Colonic mucosa (tissue), 4 donors: ENCODE results near the gene KDM7A. TPM values are rescaled to one million over a fixed set of nuclear protein-coding genes. Genes with fewer than 3 reads are reported as not detected.
A peak's percentile ranks its signal among the peaks of the same experiment; 100 is the strongest.

Experiments
- DNase-seq: peaks from one replicate; pipeline ENCODE4 v3.0.0-alpha.2; 2020
- H3K27ac ChIP-seq: fragments of 200-600 bp; one replicate; pipeline ENCODE4 v1.8.0; 2021
- H3K27me3 ChIP-seq: fragments of 200-600 bp; one replicate; pipeline ENCODE4 v1.8.0; 2021
- H3K36me3 ChIP-seq: fragments of 200-600 bp; one replicate; pipeline ENCODE4 v1.8.0; 2021
- H3K4me1 ChIP-seq: fragments of 200-600 bp; one replicate; pipeline ENCODE4 v1.8.0; 2021; ENCODE audit warnings: mild to moderate bottlenecking
- H3K4me3 ChIP-seq: fragments of 200-600 bp; one replicate; pipeline ENCODE4 v1.8.0; 2021
- H3K9ac ChIP-seq, 2 donors: one replicate each; pipeline ENCODE4 v1.7.0; 2013; ENCODE audit warnings: control low read depth in 2 of 2, low read depth in 2 of 2, low read length in 2 of 2
- H3K9me3 ChIP-seq: fragments of 200-600 bp; one replicate; pipeline ENCODE4 v1.8.0; 2021
- intact Hi-C: fragments of 100-400 bp; cut with DNase I; formaldehyde crosslinking; loops from one replicate; pipeline ENCODE4 v1.14.1; 2022
- total RNA-seq, 2 donors: library from RNA; stranded (reverse); fragmentation: NEBNext Ultra II Directional in 1 of 2; extraction: Animal tissue kit (Norgen Biotek cat#: 25700) in 1 of 2; gene quantifications; one replicate each; pipeline ENCODE4 v1.2.1, GENCODE V29; 2021
- TF ChIP-seq, protein P1 (sequence below): fragments of 200-600 bp; IDR thresholded peaks from one replicate; pipeline ENCODE4 v1.8.0; 2022; ENCODE audit warnings: antibody characterized with exemption, mild to moderate bottlenecking
- donor health status: healthy.
- donor health status: DM: no; HTN: no; CAD: no.
- donor health status: DM: no; HTN: no; CAD: no.

Gene KDM7A
- total RNA-seq, 2 donors from 2014 or later = 14.7 to 37.5 TPM

DNA sequence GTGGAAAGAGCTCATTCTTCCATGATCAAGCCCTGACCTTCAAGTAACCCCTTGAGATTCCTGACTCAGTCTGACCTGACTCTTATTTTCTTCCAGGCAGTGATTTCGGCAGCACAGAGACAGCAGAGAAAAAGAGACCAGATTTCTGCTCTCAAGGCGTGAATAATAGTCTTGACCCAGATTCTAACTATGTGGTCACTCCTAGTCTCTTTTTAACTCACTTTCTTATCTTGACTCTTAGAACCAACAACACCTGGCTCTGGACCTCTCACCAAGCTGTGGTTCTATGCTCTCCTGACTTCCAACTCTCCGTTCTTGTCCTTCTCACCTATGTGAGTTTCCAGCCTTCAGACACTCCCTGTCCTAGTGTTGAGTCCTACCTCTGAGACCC lies 36.9 kb upstream of the KDM7A start:
- no peak overlapping the region for H3K4me3 ChIP-seq
- peaks cover 14% of the 10 kb centered on the region for H3K4me1 ChIP-seq
- no peaks in the 10 kb centered on the region for H3K27me3 ChIP-seq
- peak overlapping the region; percentile 78 for H3K27ac ChIP-seq
- H3K36me3 ChIP-seq = no peaks in the 10 kb centered on the region
- TF ChIP-seq, protein P1, sequence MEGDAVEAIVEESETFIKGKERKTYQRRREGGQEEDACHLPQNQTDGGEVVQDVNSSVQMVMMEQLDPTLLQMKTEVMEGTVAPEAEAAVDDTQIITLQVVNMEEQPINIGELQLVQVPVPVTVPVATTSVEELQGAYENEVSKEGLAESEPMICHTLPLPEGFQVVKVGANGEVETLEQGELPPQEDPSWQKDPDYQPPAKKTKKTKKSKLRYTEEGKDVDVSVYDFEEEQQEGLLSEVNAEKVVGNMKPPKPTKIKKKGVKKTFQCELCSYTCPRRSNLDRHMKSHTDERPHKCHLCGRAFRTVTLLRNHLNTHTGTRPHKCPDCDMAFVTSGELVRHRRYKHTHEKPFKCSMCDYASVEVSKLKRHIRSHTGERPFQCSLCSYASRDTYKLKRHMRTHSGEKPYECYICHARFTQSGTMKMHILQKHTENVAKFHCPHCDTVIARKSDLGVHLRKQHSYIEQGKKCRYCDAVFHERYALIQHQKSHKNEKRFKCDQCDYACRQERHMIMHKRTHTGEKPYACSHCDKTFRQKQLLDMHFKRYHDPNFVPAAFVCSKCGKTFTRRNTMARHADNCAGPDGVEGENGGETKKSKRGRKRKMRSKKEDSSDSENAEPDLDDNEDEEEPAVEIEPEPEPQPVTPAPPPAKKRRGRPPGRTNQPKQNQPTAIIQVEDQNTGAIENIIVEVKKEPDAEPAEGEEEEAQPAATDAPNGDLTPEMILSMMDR = no peak
- H3K9ac ChIP-seq = peak overlapping the region in 1 of 2 donors; percentile 0
- no peaks in the 10 kb centered on the region for H3K9me3 ChIP-seq
- intact Hi-C loops = no loop called here
- DNase-seq = no peak

DNA sequence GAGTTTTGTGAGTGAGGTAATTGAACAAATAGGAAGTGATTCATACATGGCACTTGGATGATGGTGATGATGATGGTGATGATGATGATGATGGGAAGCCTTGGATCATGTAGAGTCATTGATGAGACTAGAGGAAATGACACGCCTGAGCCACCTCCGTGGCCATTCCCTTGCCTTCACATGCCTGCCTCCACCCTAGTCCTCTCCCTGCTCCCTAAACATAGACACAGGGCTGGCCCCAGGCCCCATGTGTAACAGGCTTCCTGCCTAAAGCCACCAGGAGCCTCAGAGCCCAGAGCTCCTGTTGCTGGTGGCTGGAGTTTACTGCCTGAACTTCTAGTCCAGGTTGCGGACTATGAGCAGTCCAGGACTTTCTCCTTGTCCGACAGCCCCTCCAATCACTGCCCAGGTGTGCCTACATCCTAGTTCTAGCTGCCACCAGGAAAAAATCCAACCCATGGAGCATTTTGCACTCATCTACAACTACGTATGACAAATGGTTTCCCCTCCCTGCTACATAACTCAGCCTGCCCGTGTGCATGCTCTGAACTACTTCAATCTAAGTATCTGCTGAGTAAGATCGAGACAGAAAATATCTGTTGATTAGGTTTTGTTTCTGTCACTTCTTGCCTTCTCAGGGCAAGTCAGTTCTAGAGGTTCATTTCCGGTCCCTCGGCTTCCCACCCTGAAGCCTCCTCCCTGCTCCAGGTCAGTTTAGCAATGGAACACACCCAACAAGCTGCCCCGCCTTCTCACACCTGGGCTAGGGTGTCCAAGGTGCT lies 35.5 kb upstream of the KDM7A start:
- Histone ChIP-seq H3K27me3 (no peaks in the 10 kb centered on the region), H3K27ac (peak overlapping the region; percentile 78), H3K4me3 (no peak overlapping the region), H3K36me3 (no peaks in the 10 kb centered on the region), H3K9ac (peak overlapping the region in 1 of 2 donors; percentile 68), H3K4me1 (peaks cover 14% of the 10 kb centered on the region), H3K9me3 (no peaks in the 10 kb centered on the region)
- DNase-seq = peak; percentile 86
- intact Hi-C loops = no loop called here
- TF ChIP-seq, protein P1 = no peak

DNA sequence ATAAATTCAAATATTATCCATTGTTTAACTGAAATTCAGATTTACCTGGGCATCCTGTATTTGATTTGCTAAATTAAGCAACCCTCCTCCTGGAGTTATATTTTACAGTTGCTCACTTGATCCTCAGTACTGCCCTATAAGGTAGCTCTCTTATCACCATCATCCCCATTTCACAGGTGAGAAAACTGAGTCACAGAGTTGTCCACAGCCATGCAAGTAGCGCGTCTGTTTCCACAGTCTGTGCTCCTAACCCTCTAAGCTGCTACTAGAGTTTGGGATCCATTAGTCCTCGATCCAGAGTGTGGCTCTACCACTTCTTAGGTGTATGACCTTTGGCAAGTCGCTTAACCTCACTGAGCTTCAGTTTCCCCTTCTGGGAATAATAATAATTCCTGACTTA lies 34.9 kb upstream of the KDM7A start:
- no peaks in the 10 kb centered on the region for H3K36me3 ChIP-seq
- TF ChIP-seq, protein P1 = no peak
- H3K4me3 ChIP-seq = no peak overlapping the region
- no peak overlapping the region for H3K27ac ChIP-seq
- H3K27me3 ChIP-seq = no peaks in the 10 kb centered on the region
- DNase-seq = no peak
- peaks cover 14% of the 10 kb centered on the region for H3K4me1 ChIP-seq
- intact Hi-C loops = no loop called here
- H3K9ac ChIP-seq = peak overlapping the region in 1 of 2 donors; percentile 68
- no peaks in the 10 kb centered on the region for H3K9me3 ChIP-seq

DNA sequence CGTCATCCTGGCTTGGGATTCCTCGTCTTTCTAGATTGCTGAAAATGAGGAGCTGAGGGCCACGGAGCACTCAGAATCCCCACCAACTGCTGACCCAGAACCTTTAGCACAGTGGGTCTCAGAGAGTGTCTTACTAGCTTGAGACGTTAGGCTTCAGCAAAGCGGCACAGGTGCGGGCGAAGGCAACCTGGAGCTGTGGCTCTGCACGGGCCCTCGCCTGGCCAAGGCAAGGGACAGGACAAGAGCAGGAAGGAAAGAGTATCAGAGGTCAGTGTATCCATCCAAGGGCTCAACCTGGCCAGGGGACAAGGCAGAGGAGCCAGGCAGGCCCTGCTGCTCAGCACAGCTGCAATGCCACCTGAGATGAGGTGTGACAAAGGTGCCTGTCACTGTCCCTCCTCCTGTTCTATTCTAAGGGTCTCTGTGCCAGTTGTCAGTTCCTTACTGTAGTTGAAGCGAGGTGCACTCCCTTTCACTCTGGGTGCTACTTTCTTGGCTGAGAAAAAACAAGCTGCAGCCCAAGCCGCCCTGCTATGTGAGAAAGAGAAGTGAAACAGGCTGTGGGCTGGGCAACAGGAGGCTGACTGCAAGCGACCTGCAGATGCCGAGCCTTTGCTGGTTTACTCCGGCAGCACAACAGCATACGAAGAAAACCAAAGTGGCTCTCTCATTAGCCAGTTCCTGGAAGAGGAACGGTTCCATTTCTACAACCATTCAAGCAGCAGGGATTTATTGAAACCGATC lies 33.3 kb upstream of the KDM7A start:
- intact Hi-C loops = no loop called here
- H3K4me3 ChIP-seq = no peak overlapping the region
- peaks cover 14% of the 10 kb centered on the region for H3K4me1 ChIP-seq
- H3K27me3 ChIP-seq = no peaks in the 10 kb centered on the region
- H3K9ac ChIP-seq = peak overlapping the region in 1 of 2 donors; percentile 19
- H3K36me3 ChIP-seq = no peaks in the 10 kb centered on the region
- no peaks in the 10 kb centered on the region for H3K9me3 ChIP-seq
- H3K27ac ChIP-seq = no peak overlapping the region
- DNase-seq = peak; percentile 37
- TF ChIP-seq, protein P1 = no peak

DNA sequence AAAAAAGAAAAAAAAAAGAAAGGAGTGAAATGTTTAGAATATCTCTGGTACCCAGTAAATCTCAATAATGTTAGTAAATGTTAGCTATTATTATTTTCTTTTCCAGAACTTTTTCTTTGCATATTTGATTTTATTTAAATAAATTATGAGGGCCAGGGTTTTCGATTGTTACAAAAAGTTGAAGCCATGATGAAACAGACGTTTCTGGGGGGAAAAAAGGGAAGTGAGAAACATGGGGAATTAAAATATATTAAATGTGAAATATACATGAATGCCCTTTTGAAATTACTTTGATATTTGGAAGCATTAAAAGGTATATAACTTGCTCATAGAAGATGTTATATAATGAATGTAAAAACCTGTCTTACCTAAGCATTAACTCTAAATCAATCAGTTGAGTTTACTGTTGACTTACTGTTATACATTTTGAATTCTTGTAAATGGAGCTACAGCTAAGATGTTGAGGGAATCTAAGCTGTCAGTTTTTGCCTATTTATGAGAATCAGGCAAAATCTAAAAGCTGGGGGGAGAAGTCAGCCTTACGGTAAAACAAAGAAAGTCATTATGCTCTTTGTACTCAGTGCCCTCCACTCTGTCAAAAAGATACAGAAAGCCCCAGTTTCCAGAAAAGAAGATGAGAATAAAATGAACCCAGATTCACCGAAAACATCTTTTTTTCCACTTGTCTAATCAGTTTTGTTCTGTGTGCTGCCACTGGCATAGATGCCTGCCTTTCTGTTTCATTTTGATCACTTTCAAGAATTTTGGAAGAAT lies 30.0 kb upstream of the KDM7A start:
- intact Hi-C loops = no loop called here
- Histone ChIP-seq H3K36me3 (no peaks in the 10 kb centered on the region), H3K27me3 (no peaks in the 10 kb centered on the region), H3K9ac (no peak overlapping the region), H3K9me3 (no peaks in the 10 kb centered on the region), H3K4me3 (no peak overlapping the region), H3K4me1 (no peaks in the 10 kb centered on the region), H3K27ac (no peak overlapping the region)
- no peak for DNase-seq
- TF ChIP-seq, protein P1 = no peak
